ENCODE measurements around the gene MCTP2.

Gene MCTP2

DNA sequence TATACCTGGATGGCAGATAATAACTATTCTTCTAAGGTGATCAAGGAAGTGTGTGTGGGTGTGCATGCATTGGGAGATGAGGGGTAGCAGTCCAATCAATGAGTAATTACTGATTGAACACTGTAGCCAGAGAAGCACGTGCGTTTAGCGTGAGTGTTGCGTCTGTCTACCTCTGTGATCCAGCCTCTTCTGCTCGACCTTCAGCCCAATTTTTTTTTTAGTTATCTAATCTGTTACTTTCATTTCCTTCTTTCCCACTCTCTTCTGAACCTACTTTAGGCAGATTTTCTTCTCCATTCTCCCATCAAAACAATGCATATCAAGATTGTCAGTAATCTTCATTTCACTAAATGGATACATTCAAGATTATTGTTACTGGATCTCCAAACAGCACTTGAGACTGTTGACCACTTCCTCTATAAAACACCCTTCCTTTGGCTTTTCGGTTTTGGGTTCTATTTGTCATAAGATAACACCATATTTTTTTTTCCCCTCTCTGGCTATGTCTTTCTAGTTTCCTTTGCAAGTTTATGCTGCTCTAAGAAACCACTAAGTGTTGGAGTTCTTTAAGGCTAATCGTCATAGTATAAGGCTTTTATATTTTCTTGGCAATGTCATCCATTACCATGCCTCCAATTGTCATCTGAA, 41.0 kb downstream of the MCTP2 start:
- TF ChIP-seq CTCF (IDR thresholded peaks at IDR 0.05; ENCODE audit: low read depth, low read length, poor library complexity, severe bottlenecking) (no peak), EZH2phosphoT487 (IDR thresholded peaks at IDR 0.05; ENCODE audit: borderline replicate concordance, low read length) (no peak)
- no peaks in the 10 kb centered on the region for H3K9me3 ChIP-seq (ENCODE audit: control insufficient read depth, insufficient read depth, low read length)
- H3F3A ChIP-seq (ENCODE audit: control insufficient read depth, insufficient read depth): peaks cover 14% of the 10 kb centered on the region
- no peaks in the 10 kb centered on the region for H4K20me1 ChIP-seq (ENCODE audit: control insufficient read depth, insufficient read depth, low read depth, low read length)
- H3K27ac ChIP-seq (ENCODE audit: low read depth, low read length): peak overlapping the region; percentile 39
- H3K9me2 ChIP-seq (replicated peaks; ENCODE audit: control insufficient read depth, low read length): no peaks in the 10 kb centered on the region
- peaks cover 87% of the 10 kb centered on the region for H3K4me1 ChIP-seq (ENCODE audit: control insufficient read depth, low read length)
- peak overlapping the region; percentile 33 for H3K4me3 ChIP-seq (ENCODE audit: low read length)
- peak overlapping the region; percentile 54 for H3K4me2 ChIP-seq (ENCODE audit: low read length)
- peaks cover 20% of the 10 kb centered on the region for H3K36me3 ChIP-seq (ENCODE audit: control insufficient read depth, low read length)
- peaks cover 88% of the 10 kb centered on the region for H3K79me2 ChIP-seq (ENCODE audit: control insufficient read depth, low read length)
- H3K27me3 ChIP-seq (ENCODE audit: control insufficient read depth, low read length): no peaks in the 10 kb centered on the region

GRCh38 chr15:94273826-94274225, 42.5 kb downstream of the MCTP2 start:
- Histone ChIP-seq H3K4me1 (ENCODE audit: control insufficient read depth, low read length) (peaks cover 93% of the 10 kb centered on the region), H3K36me3 (ENCODE audit: control insufficient read depth, low read length) (peaks cover 30% of the 10 kb centered on the region)

DNA sequence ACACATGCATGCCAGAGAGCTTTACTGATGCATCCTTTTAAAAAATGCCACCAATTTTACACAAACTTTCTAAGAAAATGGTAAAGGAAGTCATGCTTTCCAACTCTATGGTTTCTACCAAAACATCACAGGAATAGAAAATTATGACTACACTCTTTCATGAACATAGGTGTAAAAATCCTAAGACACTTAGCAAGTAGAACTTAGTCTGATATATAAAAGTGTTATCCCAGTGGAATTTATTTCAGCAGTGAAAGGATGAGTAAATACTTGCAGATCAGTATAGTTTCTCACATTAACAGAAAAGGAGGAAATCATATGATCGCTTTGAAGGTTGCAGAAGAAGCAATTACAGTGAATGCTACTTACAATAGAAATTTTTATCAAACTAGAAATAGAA, 43.4 kb downstream of the MCTP2 start:
- Histone ChIP-seq H3K27me3 (ENCODE audit: control insufficient read depth, low read length) (no peaks in the 10 kb centered on the region), H3K9me3 (ENCODE audit: control insufficient read depth, insufficient read depth, low read length) (no peaks in the 10 kb centered on the region), H3K4me3 (ENCODE audit: low read length) (0 out of 2 replicates have a peak overlapping the region, but pooled peaks have one; percentile 18), H3K4me2 (ENCODE audit: low read length) (peak overlapping the region; percentile 43), H4K20me1 (ENCODE audit: control insufficient read depth, insufficient read depth, low read depth, low read length) (no peaks in the 10 kb centered on the region), H3K36me3 (ENCODE audit: control insufficient read depth, low read length) (peaks cover 32% of the 10 kb centered on the region), H3K4me1 (ENCODE audit: control insufficient read depth, low read length) (peaks cover 95% of the 10 kb centered on the region), H3K27ac (ENCODE audit: low read depth, low read length) (no peak overlapping the region), H3F3A (ENCODE audit: control insufficient read depth, insufficient read depth) (peaks cover 19% of the 10 kb centered on the region), H3K9me2 (replicated peaks; ENCODE audit: control insufficient read depth, low read length) (no peaks in the 10 kb centered on the region), H3K79me2 (ENCODE audit: control insufficient read depth, low read length) (peaks cover 89% of the 10 kb centered on the region)
- TF ChIP-seq EZH2phosphoT487 (IDR thresholded peaks at IDR 0.05; ENCODE audit: borderline replicate concordance, low read length) (no peak), CTCF (IDR thresholded peaks at IDR 0.05; ENCODE audit: low read depth, low read length, poor library complexity, severe bottlenecking) (no peak)

More at GRCh38 chr15:94273826-94274225, 42.5 kb downstream of the MCTP2 start:
- no peaks in the 10 kb centered on the region for H4K20me1 ChIP-seq (ENCODE audit: control insufficient read depth, insufficient read depth, low read depth, low read length)
- H3K27me3 ChIP-seq (ENCODE audit: control insufficient read depth, low read length): no peaks in the 10 kb centered on the region
- H3K9me3 ChIP-seq (ENCODE audit: control insufficient read depth, insufficient read depth, low read length): no peaks in the 10 kb centered on the region
- no peak for TF ChIP-seq EZH2phosphoT487 (IDR thresholded peaks at IDR 0.05; ENCODE audit: borderline replicate concordance, low read length)
- TF ChIP-seq CTCF (IDR thresholded peaks at IDR 0.05; ENCODE audit: low read depth, low read length, poor library complexity, severe bottlenecking): no peak
- no peaks in the 10 kb centered on the region for H3K9me2 ChIP-seq (replicated peaks; ENCODE audit: control insufficient read depth, low read length)
- peaks cover 19% of the 10 kb centered on the region for H3F3A ChIP-seq (ENCODE audit: control insufficient read depth, insufficient read depth)
- H3K79me2 ChIP-seq (ENCODE audit: control insufficient read depth, low read length): peaks cover 89% of the 10 kb centered on the region
- H3K4me3 ChIP-seq (ENCODE audit: low read length): no peak overlapping the region
- H3K27ac ChIP-seq (ENCODE audit: low read depth, low read length): no peak overlapping the region
- peak overlapping the region; percentile 21 for H3K4me2 ChIP-seq (ENCODE audit: low read length)

All from DOHH2 (cell line).